ENCODE measurements around the gene PCSK6.

PCSK6 gene

DNA sequence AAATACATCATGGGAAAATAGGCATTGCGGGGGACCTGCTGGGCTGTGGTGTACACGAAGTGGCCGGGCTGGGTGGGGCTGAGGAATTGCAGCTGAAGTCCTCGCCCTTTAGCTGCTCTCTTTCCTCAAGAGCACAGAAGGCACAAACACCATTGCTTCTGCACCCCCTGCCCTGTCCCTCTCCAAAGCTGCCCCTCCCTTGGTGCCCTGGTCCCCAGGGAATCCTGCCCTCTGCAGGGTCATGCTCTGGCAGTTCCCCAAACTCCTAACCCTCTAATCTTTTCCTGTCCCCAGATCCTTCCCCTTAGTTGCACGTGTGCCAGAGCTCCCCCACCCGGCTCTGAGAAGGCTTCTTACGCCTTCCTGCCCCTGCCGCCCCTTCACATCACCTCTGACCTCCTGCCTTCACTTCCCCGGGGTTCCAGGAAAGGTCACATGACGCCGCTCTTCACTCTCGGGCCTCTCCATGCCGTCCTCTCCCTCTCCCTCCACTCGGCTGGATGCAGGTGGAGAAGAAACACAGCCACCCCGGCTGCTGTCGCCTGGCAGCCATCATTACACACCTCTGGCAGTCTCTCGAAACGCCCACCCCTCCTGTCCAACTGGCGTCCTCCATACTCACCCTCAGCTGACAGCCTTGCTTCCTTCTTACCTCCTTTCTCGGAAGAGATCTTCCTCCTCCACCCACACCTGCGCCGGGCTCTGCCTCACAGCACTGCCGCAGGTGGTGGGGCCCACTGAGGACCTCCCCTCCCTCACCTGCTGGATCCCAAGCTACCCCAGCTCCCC, 6.9 kb upstream of the PCSK6 start:
- H3K4me3 ChIP-seq (replicated peaks in 1 of 2; ENCODE audit: low read depth in 2 of 2, low read length in 2 of 2): no peak overlapping the region
- no peak for TF ChIP-seq CTCF (IDR thresholded peaks at IDR 0.05; ENCODE audit: low read depth, low read length)
- no peak for DNase-seq (ENCODE audit: low read depth in 2 of 2)

DNA sequence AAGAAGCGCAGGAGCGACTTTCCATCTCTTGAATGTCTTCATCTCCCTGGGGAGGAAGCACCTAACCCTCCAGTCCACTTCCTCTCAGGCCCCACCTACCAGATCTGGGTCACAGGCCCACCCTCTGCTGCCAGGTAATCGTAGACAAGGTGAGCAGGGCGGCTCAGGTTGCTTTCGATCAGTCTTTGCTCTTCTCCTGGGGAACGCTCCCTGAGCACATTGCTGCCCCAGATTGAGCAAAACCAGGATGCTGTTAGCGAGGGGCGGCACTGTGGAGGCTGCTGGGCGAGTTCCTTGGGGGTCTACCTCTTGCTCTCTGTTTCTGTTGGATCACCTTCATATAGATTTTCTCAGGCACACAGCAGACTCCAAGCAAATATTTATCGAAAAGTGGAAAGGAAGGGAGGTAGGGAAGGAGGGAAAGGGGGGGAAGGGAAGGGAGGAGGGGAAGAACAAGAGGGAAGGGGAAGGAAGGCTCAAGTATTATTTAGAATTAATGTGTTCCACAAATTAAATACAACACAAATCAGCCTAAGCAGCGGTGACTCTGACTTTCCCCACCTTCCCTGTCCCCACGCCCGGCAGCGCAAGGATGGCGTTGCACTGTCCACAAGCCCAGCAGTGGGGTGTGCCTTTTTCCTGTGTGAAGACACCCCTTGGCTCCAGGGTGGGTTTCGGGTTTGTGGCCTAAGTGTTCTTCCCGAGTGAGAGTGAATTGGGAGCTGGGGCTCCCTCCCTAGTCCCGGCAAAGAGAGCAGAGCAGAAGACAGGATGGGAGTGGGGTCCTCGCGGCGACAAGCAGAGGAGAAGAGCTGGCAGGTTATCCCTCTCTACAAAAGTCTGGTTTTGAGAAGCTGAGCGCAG, 6.1 kb upstream of the PCSK6 start:
- no peak for TF ChIP-seq CTCF (IDR thresholded peaks at IDR 0.05; ENCODE audit: low read depth, low read length)

GRCh38 chr15:101494251-101494796, 4.8 kb upstream of the PCSK6 start:
- DNase-seq (ENCODE audit: low read depth in 2 of 2): no peak
- no peak overlapping the region for H3K4me3 ChIP-seq (replicated peaks in 1 of 2; ENCODE audit: low read depth in 2 of 2, low read length in 2 of 2)
- TF ChIP-seq CTCF (IDR thresholded peaks at IDR 0.05; ENCODE audit: low read depth, low read length): no peak

More for the DNA sequence above, 6.1 kb upstream of the PCSK6 start:
- no peak overlapping the region for H3K4me3 ChIP-seq (replicated peaks in 1 of 2; ENCODE audit: low read depth in 2 of 2, low read length in 2 of 2)
- no peak for DNase-seq (ENCODE audit: low read depth in 2 of 2)

DNA sequence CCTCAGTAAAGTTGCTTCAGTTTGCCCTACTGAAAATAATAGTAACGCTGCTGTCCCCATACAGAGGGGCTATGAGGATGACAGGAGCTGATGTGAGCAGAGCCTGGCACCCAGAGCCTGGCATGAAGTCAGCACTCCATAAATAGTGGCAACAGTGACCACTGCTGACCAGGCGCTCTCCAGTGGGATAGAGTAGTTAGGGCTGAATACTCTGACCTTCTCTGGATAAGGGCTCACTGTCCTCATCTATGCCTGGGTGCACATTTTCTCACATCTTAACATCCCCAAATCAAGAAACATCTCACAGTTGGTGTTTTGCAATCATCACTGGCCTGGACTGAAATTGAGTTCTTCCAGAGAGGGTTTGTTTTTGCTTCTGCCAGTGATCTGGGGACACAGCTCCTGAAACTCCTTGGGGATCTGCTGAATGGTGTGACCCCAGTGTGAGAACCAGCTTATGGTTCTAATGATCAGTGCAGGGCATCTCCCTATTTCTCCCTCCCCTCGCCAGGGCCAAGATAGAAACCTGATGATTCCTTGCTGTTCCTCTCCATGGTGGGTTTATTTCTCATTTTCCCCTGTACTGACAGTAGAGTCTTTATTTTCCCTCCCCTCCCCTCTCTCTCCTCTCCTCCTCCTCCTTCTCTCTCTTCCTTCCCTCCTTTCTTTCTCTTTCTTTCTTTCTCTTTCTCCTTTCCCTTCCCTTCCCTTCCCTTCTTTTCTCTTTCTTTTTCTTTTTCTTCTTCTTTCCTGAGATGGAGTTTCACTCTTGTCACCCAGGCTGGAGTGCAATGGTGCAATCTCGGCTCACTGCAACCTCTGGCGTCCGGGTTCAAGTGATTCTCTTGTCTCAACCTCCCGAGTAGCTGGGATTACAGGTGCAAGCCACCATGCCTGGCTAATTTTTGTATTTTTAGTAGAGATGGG, 3.5 kb upstream of the PCSK6 start:
- TF ChIP-seq CTCF (IDR thresholded peaks at IDR 0.05; ENCODE audit: low read depth, low read length): no peak
- no peak for DNase-seq (ENCODE audit: low read depth in 2 of 2)
- no peak overlapping the region for H3K4me3 ChIP-seq (replicated peaks in 1 of 2; ENCODE audit: low read depth in 2 of 2, low read length in 2 of 2)

GRCh38 chr15:101491734-101492640, 2.5 kb upstream of the PCSK6 start:
- no peak for DNase-seq (ENCODE audit: low read depth in 2 of 2)
- no peak overlapping the region for H3K4me3 ChIP-seq (replicated peaks in 1 of 2; ENCODE audit: low read depth in 2 of 2, low read length in 2 of 2)
- no peak for TF ChIP-seq CTCF (IDR thresholded peaks at IDR 0.05; ENCODE audit: low read depth, low read length)

Measured in cardiac fibroblast (primary cell).